Activated CD4-positive, alpha-beta T cell treated with anti-CD3 and anti-CD28 coated beads for 24 hours (primary cell): ENCODE results near the gene AK9.
"Not testable (repeated sequence)": the region's sequence is repeated elsewhere in the genome, so short reads cannot be mapped to it uniquely, and the experiment has no call there.

Experiments
- DNase-seq, 2 donors: peaks; one replicate each; pipeline ENCODE4 v3.0.0-alpha.2; 2020; ENCODE audit warnings: low read depth in 2 of 2

The AK9 gene

GRCh38 chr6:109696355-109696754 lies 5.4 kb upstream of the AK9 start:
- DNase-seq, result no peak

- no peak for DNase-seq
Measured at GRCh38 chr6:109695468-109695867, 4.5 kb upstream of the AK9 start.

- no peak for DNase-seq
Measured at GRCh38 chr6:109693111-109693510, 2.1 kb upstream of the AK9 start.

GRCh38 chr6:109690373-109690736 lies 647 bp downstream of the AK9 start:
- DNase-seq, result peak; percentile 52 to 54

GRCh38 chr6:109687271-109687761 lies 3.7 kb downstream of the AK9 start:
- no peak for DNase-seq

- no peak for DNase-seq
Measured at GRCh38 chr6:109686566-109687265, 4.3 kb downstream of the AK9 start.

- DNase-seq, result not testable (repeated sequence)
Measured at GRCh38 chr6:109678661-109679505, 12.1 kb downstream of the AK9 start.

- no peak for DNase-seq
Measured at GRCh38 chr6:109678240-109678639, 12.8 kb downstream of the AK9 start.

- DNase-seq, result no peak
Measured at GRCh38 chr6:109676724-109677123, 14.3 kb downstream of the AK9 start.

- DNase-seq, result no peak
Measured at GRCh38 chr6:109672839-109673238, 18.2 kb downstream of the AK9 start.

GRCh38 chr6:109672175-109672574 lies 18.8 kb downstream of the AK9 start:
- DNase-seq, result no peak

- no peak for DNase-seq
Measured at GRCh38 chr6:109671733-109672132, 19.3 kb downstream of the AK9 start.

GRCh38 chr6:109669811-109670210 lies 21.2 kb downstream of the AK9 start:
- DNase-seq, result no peak

GRCh38 chr6:109662192-109662591 lies 28.8 kb downstream of the AK9 start:
- DNase-seq, result no peak

GRCh38 chr6:109660526-109661320 lies 30.3 kb downstream of the AK9 start:
- no peak for DNase-seq

- DNase-seq, result no peak
Measured at GRCh38 chr6:109655761-109656262, 35.2 kb downstream of the AK9 start.

- no peak for DNase-seq
Measured at GRCh38 chr6:109653264-109653663, 37.7 kb downstream of the AK9 start.

- DNase-seq, result no peak
Measured at GRCh38 chr6:109644131-109644530, 46.9 kb downstream of the AK9 start.

GRCh38 chr6:109632405-109632804 lies 58.6 kb downstream of the AK9 start:
- no peak for DNase-seq

- no peak for DNase-seq
Measured at GRCh38 chr6:109631403-109631802, 59.6 kb downstream of the AK9 start.

GRCh38 chr6:109628158-109629000 lies 62.6 kb downstream of the AK9 start:
- no peak for DNase-seq
